ENCODE results near the gene GK. TPM values are rescaled to one million over a fixed set of nuclear protein-coding genes. Genes with fewer than 3 reads are reported as not detected.

Gene GK
- total and polyA plus RNA-seq, 9 of the 15 experiments (the other 6 are each of a cell fraction or from before 2014, with no cell fraction given): 8.0 to 15.7 (median 12.4) TPM

- TF ChIP-seq SIX5 (IDR thresholded peaks at IDR 0.05; ENCODE audit: borderline replicate concordance in 1 of 2, insufficient read depth in 1 of 2, low read depth in 1 of 2, low read length in 2 of 2) (no peak), CUX1 (CRISPR knock-in tag; IDR thresholded peaks at IDR 0.05) (no peak), NR2F6 (CRISPR knock-in tag; IDR thresholded peaks at IDR 0.05) (no peak), ATF7 (IDR thresholded peaks at IDR 0.05) (peak; percentile 66), NR2C2 (CRISPR knock-in tag; IDR thresholded peaks at IDR 0.05) (no peak), NR2C2 (tag; IDR thresholded peaks at IDR 0.05) (peak; percentile 64), PYGO2 (tag; IDR thresholded peaks at IDR 0.05) (no peak), POLR2A (conservative IDR thresholded peaks at IDR 0.05) (peak; percentile 78), STAT5B (CRISPR knock-in tag; IDR thresholded peaks at IDR 0.05) (no peak), RBM34 (IDR thresholded peaks at IDR 0.05; ENCODE audit: borderline replicate concordance, insufficient read depth, low read length) (no peak), MBD2 (IDR thresholded peaks at IDR 0.05; ENCODE audit: borderline replicate concordance, low read depth) (peak; percentile 41; the same call in 1 of the 2 replicates), SOX6 (IDR thresholded peaks at IDR 0.05) (no peak), ZBTB43 (CRISPR knock-in tag; IDR thresholded peaks at IDR 0.05) (no peak), ELF4 (CRISPR knock-in tag; IDR thresholded peaks at IDR 0.05) (no peak), FOSL1 (tag; conservative IDR thresholded peaks at IDR 0.05) (no peak), ETS1 (conservative IDR thresholded peaks at IDR 0.05; ENCODE audit: control insufficient read depth, low read depth, low read length) (no peak), ADNP (tag; IDR thresholded peaks at IDR 0.05) (no peak), SLC30A9 (CRISPR knock-in tag; IDR thresholded peaks at IDR 0.05) (no peak), CCAR2 (IDR thresholded peaks at IDR 0.05; ENCODE audit: low read depth, low read length) (no peak), CHD4 (IDR thresholded peaks at IDR 0.05; ENCODE audit: insufficient read depth, insufficient replicate concordance, low read depth, low read length, poor library complexity, severe bottlenecking) (no peak), ZNF384 (IDR thresholded peaks at IDR 0.05; ENCODE audit: low read depth, low read length) (no peak)
These were observed 452 bp upstream of the GK start (continued) for GRCh38 chrX:30652527-30653414.

All from K562 (cell line).